Endothelial cell of umbilical vein (primary cell): ENCODE measurements around the gene ARMH4. TPM values are rescaled to one million over a fixed set of nuclear protein-coding genes. Genes with fewer than 3 reads are reported as not detected.

Source experiments
- BruUV-seq: library from RNA; stranded (reverse); fragments of 400-500 nt; replicated peaks from 2 replicates; lab custom pipeline; 2021; lab: Mats Ljungman, UMichigan
- CTCF ChIA-PET: fragments of 300-600, 350-600 bp; sonication (Branson Sonifier 250); formaldehyde crosslinking; loops from one replicate; lab custom pipeline; 2021; ENCODE audit warnings: antibody characterized with exemption, inconsistent platforms; lab: Charles Lee
- POLR2A ChIA-PET: fragments of 300-600, 350-600 bp; sonication (Branson Sonifier 250); formaldehyde crosslinking; loops from one replicate; lab custom pipeline; 2021; ENCODE audit warnings: antibody characterized with exemption, inconsistent platforms; lab: Charles Lee
- DNase-seq: peaks from one replicate; pipeline ENCODE4 v3.0.0-alpha.2; 2011; ENCODE audit warnings: low read depth, low spot score
- FAIRE-seq: peaks from 2 replicates; lab custom pipeline; 2011; peaks lifted over from hg19 to GRCh38; lab: Jason Lieb, UNC
- H2AFZ ChIP-seq: 2 replicates; pipeline ENCODE4 v1.6.0; 2012; ENCODE audit warnings: low read depth, low read length, control low read depth, inconsistent platforms
- H3K27ac ChIP-seq: 2 replicates; pipeline ENCODE4 v1.5.1; 2011; ENCODE audit warnings: low read depth, mild to moderate bottlenecking, control low read depth, low read length, moderate library complexity; ENCODE audit not compliant: insufficient read depth
- H3K27me3 ChIP-seq, 2 experiments: 2 replicates each; pipeline versions ENCODE4 v1.6.0 to v1.6.1; 2011; ENCODE audit warnings: low read length in 2 of 2, mixed read lengths in 1 of 2; ENCODE audit not compliant: control insufficient read depth in 2 of 2, insufficient read depth in 2 of 2
- H3K36me3 ChIP-seq, 2 experiments: 2 replicates in 1 of 2; 3 replicates in 1 of 2; pipeline ENCODE4 v1.5.1; 2011; ENCODE audit warnings: low read length in 2 of 2, mild to moderate bottlenecking in 1 of 2, moderate library complexity in 1 of 2; ENCODE audit not compliant: control insufficient read depth in 2 of 2, insufficient read depth in 2 of 2; ENCODE audit errors: extremely low read depth in 1 of 2
- H3K4me1 ChIP-seq: 3 replicates; pipeline ENCODE4 v1.5.1; 2011; ENCODE audit warnings: mild to moderate bottlenecking, low read length; ENCODE audit not compliant: control insufficient read depth, insufficient read depth; ENCODE audit errors: extremely low read depth
- H3K4me2 ChIP-seq: 2 replicates; pipeline ENCODE4 v1.6.1; 2011; ENCODE audit warnings: low read length, control low read depth, mixed read lengths; ENCODE audit not compliant: insufficient read depth
- H3K4me3 ChIP-seq, 3 experiments: fragments of 200-600 bp in 1 of 3; sonication (generic), shearing (Covaris generic) in 1 of 3; replicated peaks in 1 of 3; 2 replicates each; pipeline ENCODE4 v1.5.1; 2011 to 2016; ENCODE audit warnings: control low read depth in 3 of 3, low read length in 3 of 3, mild to moderate bottlenecking in 2 of 3, inconsistent platforms in 1 of 3, low read depth in 1 of 3, moderate library complexity in 1 of 3; ENCODE audit not compliant: insufficient read depth in 1 of 3
- H3K79me2 ChIP-seq: 2 replicates; pipeline ENCODE4 v1.6.0; 2012; ENCODE audit warnings: low read length, inconsistent platforms; ENCODE audit not compliant: control insufficient read depth, insufficient read depth
- H3K9ac ChIP-seq: replicated peaks from 2 replicates; pipeline ENCODE3; 2011; ENCODE audit warnings: low read length, control low read depth; ENCODE audit not compliant: insufficient read depth; ENCODE audit errors: extremely low read depth
- H3K9me1 ChIP-seq: replicated peaks from 3 replicates; pipeline ENCODE4 v1.6.0; 2011; ENCODE audit warnings: mild to moderate bottlenecking, low read length; ENCODE audit not compliant: control insufficient read depth, insufficient read depth; ENCODE audit errors: extremely low read depth
- H3K9me3 ChIP-seq: replicated peaks from 2 replicates; pipeline ENCODE4 v1.5.1; 2012; ENCODE audit warnings: low read length, inconsistent platforms; ENCODE audit not compliant: control insufficient read depth, insufficient read depth
- H4K20me1 ChIP-seq: replicated peaks from 2 replicates; pipeline ENCODE3; 2011; ENCODE audit warnings: mild to moderate bottlenecking, low read length; ENCODE audit not compliant: control insufficient read depth, insufficient read depth; ENCODE audit errors: extremely low read depth
- EZH2 ChIP-seq: IDR thresholded peaks from 2 replicates; pipeline ENCODE4 v1.6.1; 2012; ENCODE audit warnings: borderline replicate concordance, low read depth, mild to moderate bottlenecking, moderate library complexity, low read length, inconsistent platforms; ENCODE audit not compliant: severe bottlenecking
- FOS ChIP-seq: IDR thresholded peaks from 2 replicates; pipeline ENCODE4 v1.6.1; 2011; ENCODE audit warnings: mild to moderate bottlenecking, low read length, moderate library complexity, borderline replicate concordance; ENCODE audit not compliant: insufficient read depth
- GATA2 ChIP-seq: IDR thresholded peaks from 2 replicates; pipeline ENCODE4 v1.7.0; 2011; ENCODE audit warnings: low read depth, mild to moderate bottlenecking, moderate library complexity, mixed read lengths, low read length; ENCODE audit not compliant: insufficient read length, insufficient read depth
- JUN ChIP-seq: IDR thresholded peaks from 2 replicates; pipeline ENCODE4 v1.6.1; 2011; ENCODE audit warnings: borderline replicate concordance, low read depth; ENCODE audit not compliant: insufficient read length, insufficient read depth
- MYC ChIP-seq: IDR thresholded peaks from one replicate; pipeline ENCODE4 v1.6.1; 2011; ENCODE audit warnings: mild to moderate bottlenecking, low read depth, low read length
- POLR2A ChIP-seq: IDR thresholded peaks from 2 replicates; pipeline ENCODE4 v1.6.1; 2012; ENCODE audit warnings: low read depth, mild to moderate bottlenecking, control low read depth, low read length
- POLR2AphosphoS5 ChIP-seq: IDR thresholded peaks from 2 replicates; pipeline ENCODE4 v1.6.1; 2012; ENCODE audit warnings: low read depth, mild to moderate bottlenecking, control low read depth, low read length, moderate library complexity; ENCODE audit not compliant: insufficient read depth
- dilution Hi-C: fragments of 300-500 bp; cut with MboI; formaldehyde crosslinking; loops from one replicate; pipeline ENCODE4 v1.15.0; 2019; ENCODE audit warnings: low sequenced_read_pairs; ENCODE audit not compliant: extremely low pct_ligation_motif_present
- intact Hi-C: fragments of 100-400 bp; cut with micrococcal nuclease; formaldehyde crosslinking; loops from one replicate; pipeline ENCODE4 v1.10.0; 2022
- polyA plus RNA-seq, 4 experiments: library from polyadenylated mRNA; depleted of rRNA in 3 of 4; stranded (reverse) in 3 of 4; unstranded in 1 of 4; fragments of >200 nt; gene quantifications; 2 replicates each; pipeline versions ENCODE4 v1.2.1 to v1.2.3, GENCODE V29; 2011 to 2012; ENCODE audit warnings: missing spikeins in 1 of 4
- total RNA-seq: library from RNA; stranded (reverse); gene quantifications from 2 replicates; pipeline ENCODE4 v1.2.3, GENCODE V29; 2021
- TF ChIP-seq, protein P1 (sequence below), 2 donors: IDR thresholded peaks; 1 replicate in 1 of 2; 2 replicates in 1 of 2; pipeline ENCODE4 v1.5.1; 2011; ENCODE audit warnings: low read length in 2 of 2, mild to moderate bottlenecking in 2 of 2, moderate library complexity in 2 of 2, control low read depth in 1 of 2, inconsistent platforms in 1 of 2, low read depth in 1 of 2; ENCODE audit not compliant: insufficient read depth in 1 of 2; ENCODE audit errors: extremely low read depth in 1 of 2
- TF ChIP-seq, protein P2 (sequence below): IDR thresholded peaks from 2 replicates; pipeline ENCODE4 v1.6.1; 2011; ENCODE audit not compliant: insufficient read depth, insufficient read length

The ARMH4 gene
- total and polyA plus RNA-seq, 2 donors (not counting 3 experiments of a cell fraction or from before 2014, with no cell fraction given): 1.1 to 3.0 TPM

DNA sequence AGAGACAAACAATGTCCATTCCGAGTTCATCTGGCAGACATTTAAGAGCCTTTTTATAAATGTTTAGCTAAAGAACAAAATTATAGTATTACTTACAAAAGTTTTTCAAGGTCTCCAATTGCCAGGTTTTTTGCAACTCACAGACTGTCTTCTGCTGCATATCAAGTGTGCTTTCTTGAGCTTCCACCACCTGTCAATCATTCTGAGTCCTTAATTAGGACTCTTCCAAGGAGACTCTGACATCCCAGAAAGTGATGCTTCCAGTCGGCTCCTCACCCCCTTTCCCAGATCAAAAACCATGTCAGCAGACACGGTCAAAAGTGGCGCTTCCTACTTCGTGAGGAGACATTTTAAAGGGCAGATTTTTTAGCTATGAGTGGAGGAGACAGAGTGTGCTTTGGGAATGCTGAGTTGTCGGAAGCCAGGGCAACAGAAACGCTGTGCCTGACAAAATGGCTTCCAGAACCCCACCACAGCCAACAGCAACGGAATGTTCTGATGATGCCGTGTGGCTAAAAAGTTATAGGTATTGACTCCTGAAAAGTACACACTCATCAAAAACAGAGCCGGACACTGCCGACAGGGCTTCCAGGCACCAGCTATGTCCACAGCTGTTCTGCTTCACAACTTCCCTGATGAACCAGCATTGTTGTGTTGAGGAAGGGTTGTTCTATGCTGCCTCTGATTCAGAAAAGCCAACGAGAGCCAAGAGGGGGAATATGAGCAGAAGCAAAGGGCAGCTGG, 170.0 kb downstream of the ARMH4 start:
- H3K36me3 ChIP-seq: no peaks in the 10 kb centered on the region
- CTCF ChIA-PET: no interaction called here
- FAIRE-seq: no peak

More for the DNA sequence above, 170.0 kb downstream of the ARMH4 start:
- no peak for TF ChIP-seq FOS
- no peak for TF ChIP-seq POLR2A
- TF ChIP-seq EZH2: no peak
- TF ChIP-seq MYC: no peak
- TF ChIP-seq, protein P1, sequence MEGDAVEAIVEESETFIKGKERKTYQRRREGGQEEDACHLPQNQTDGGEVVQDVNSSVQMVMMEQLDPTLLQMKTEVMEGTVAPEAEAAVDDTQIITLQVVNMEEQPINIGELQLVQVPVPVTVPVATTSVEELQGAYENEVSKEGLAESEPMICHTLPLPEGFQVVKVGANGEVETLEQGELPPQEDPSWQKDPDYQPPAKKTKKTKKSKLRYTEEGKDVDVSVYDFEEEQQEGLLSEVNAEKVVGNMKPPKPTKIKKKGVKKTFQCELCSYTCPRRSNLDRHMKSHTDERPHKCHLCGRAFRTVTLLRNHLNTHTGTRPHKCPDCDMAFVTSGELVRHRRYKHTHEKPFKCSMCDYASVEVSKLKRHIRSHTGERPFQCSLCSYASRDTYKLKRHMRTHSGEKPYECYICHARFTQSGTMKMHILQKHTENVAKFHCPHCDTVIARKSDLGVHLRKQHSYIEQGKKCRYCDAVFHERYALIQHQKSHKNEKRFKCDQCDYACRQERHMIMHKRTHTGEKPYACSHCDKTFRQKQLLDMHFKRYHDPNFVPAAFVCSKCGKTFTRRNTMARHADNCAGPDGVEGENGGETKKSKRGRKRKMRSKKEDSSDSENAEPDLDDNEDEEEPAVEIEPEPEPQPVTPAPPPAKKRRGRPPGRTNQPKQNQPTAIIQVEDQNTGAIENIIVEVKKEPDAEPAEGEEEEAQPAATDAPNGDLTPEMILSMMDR (IDR thresholded peaks at IDR 0.05; ENCODE audit: extremely low read depth in 1 of 2, insufficient read depth in 1 of 2, low read depth in 1 of 2, low read length in 2 of 2): no peak
- TF ChIP-seq JUN: no peak
- no peak for TF ChIP-seq GATA2
- TF ChIP-seq, protein P2, sequence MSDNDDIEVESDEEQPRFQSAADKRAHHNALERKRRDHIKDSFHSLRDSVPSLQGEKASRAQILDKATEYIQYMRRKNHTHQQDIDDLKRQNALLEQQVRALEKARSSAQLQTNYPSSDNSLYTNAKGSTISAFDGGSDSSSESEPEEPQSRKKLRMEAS: no peak
- TF ChIP-seq POLR2AphosphoS5: no peak
- no peaks in the 10 kb centered on the region for H4K20me1 ChIP-seq
- no peaks in the 10 kb centered on the region for H3K79me2 ChIP-seq
- BruUV-seq: no TSS peak
- H3K4me3 ChIP-seq: no peak overlapping the region
- H3K27ac ChIP-seq: no peak overlapping the region
- no peaks in the 10 kb centered on the region for H3K9me1 ChIP-seq
- POLR2A ChIA-PET: no interaction called here
- H3K27me3 ChIP-seq: no peaks in the 10 kb centered on the region
- H3K9me3 ChIP-seq: no peaks in the 10 kb centered on the region
- no peak overlapping the region for H3K9ac ChIP-seq
- H3K4me2 ChIP-seq: no peak overlapping the region
- dilution Hi-C loops (no loop called here), intact Hi-C loops (no loop called here)
- no peak overlapping the region for H2AFZ ChIP-seq
- no peaks in the 10 kb centered on the region for H3K4me1 ChIP-seq
- no peak for DNase-seq
